Measurements from ENCODE around the gene GPR15LG.

GRCh38 chr10:84156009-84156408 lies 17.6 kb upstream of the GPR15LG start:
- no peak for TF ChIP-seq ZFP3 (CRISPR knock-in tag; IDR thresholded peaks at IDR 0.05)
- no peak for TF ChIP-seq SNAI2 (CRISPR knock-in tag; IDR thresholded peaks at IDR 0.05)
- no peak for TF ChIP-seq PPARA (CRISPR knock-in tag; IDR thresholded peaks at IDR 0.05; ENCODE audit: borderline replicate concordance)
- TF ChIP-seq RARB (CRISPR knock-in tag; IDR thresholded peaks at IDR 0.05), result no peak
- TF ChIP-seq PATZ1 (CRISPR knock-in tag; IDR thresholded peaks at IDR 0.05; ENCODE audit: borderline replicate concordance), result no peak
- no peak for TF ChIP-seq TSHZ2 (CRISPR knock-in tag; IDR thresholded peaks at IDR 0.05)

Data from SK-N-SH treated with all-trans-retinoic acid at 6 μM for 48 hours (cell line).